ENCODE measurements around the gene SMOC2.
"Not testable (repeated sequence)": the region's sequence is repeated elsewhere in the genome, so short reads cannot be mapped to it uniquely, and the experiment has no call there.

The SMOC2 gene

GRCh38 chr6:168601546-168601945, 160.6 kb downstream of the SMOC2 start:
- DNase-seq (ENCODE audit: low read depth), result no peak

GRCh38 chr6:168602576-168602975, 161.6 kb downstream of the SMOC2 start:
- no peak for DNase-seq (ENCODE audit: low read depth)

GRCh38 chr6:168603234-168603633, 162.2 kb downstream of the SMOC2 start:
- DNase-seq (ENCODE audit: low read depth), result no peak

GRCh38 chr6:168605964-168606363, 165.0 kb downstream of the SMOC2 start:
- no peak for DNase-seq (ENCODE audit: low read depth)

- DNase-seq (ENCODE audit: low read depth), result no peak
Observed at GRCh38 chr6:168606722-168607121, 165.7 kb downstream of the SMOC2 start.

GRCh38 chr6:168607272-168608112, 166.5 kb downstream of the SMOC2 start:
- no peak for DNase-seq (ENCODE audit: low read depth)

GRCh38 chr6:168608113-168608400, 167.1 kb downstream of the SMOC2 start:
- DNase-seq (ENCODE audit: low read depth), result no peak

GRCh38 chr6:168609026-168609685, 168.2 kb downstream of the SMOC2 start:
- no peak for DNase-seq (ENCODE audit: low read depth)

GRCh38 chr6:168609914-168610490, 169.0 kb downstream of the SMOC2 start:
- no peak for DNase-seq (ENCODE audit: low read depth)

GRCh38 chr6:168610966-168611365, 170.0 kb downstream of the SMOC2 start:
- DNase-seq (ENCODE audit: low read depth), result not testable (repeated sequence)

- DNase-seq (ENCODE audit: low read depth), result no peak
Observed at GRCh38 chr6:168611691-168612090, 170.7 kb downstream of the SMOC2 start.

GRCh38 chr6:168612586-168612985, 171.6 kb downstream of the SMOC2 start:
- no peak for DNase-seq (ENCODE audit: low read depth)

GRCh38 chr6:168615837-168616236, 174.9 kb downstream of the SMOC2 start:
- no peak for DNase-seq (ENCODE audit: low read depth)

- no peak for DNase-seq (ENCODE audit: low read depth)
Observed at GRCh38 chr6:168616816-168617765, 176.1 kb downstream of the SMOC2 start.

- DNase-seq (ENCODE audit: low read depth), result no peak
Observed at GRCh38 chr6:168618546-168619315, 177.7 kb downstream of the SMOC2 start.

- DNase-seq (ENCODE audit: low read depth), result peak; percentile 6
Observed at GRCh38 chr6:168619560-168620314, 178.8 kb downstream of the SMOC2 start.

- DNase-seq (ENCODE audit: low read depth), result no peak
Observed at GRCh38 chr6:168620578-168620977, 179.6 kb downstream of the SMOC2 start.

GRCh38 chr6:168623736-168624135, 182.8 kb downstream of the SMOC2 start:
- no peak for DNase-seq (ENCODE audit: low read depth)

GRCh38 chr6:168624540-168624939, 183.6 kb downstream of the SMOC2 start:
- no peak for DNase-seq (ENCODE audit: low read depth)

- no peak for DNase-seq (ENCODE audit: low read depth)
Observed at GRCh38 chr6:168624948-168625347, 184.0 kb downstream of the SMOC2 start.

- no peak for DNase-seq (ENCODE audit: low read depth)
Observed at GRCh38 chr6:168625602-168626001, 184.6 kb downstream of the SMOC2 start.

Data from stimulated activated CD8-positive, alpha-beta memory T cell treated with anti-CD3 and anti-CD28 coated beads, Interleukin-4, amount 100 ng/mL, for 24 hours (primary cell).